K562 (cell line): ENCODE data around the gene LRP1.

ENCODE experiments used
- CBFB ChIP-seq: sonication (generic); formaldehyde crosslinking; IDR thresholded peaks from 2 replicates; pipeline ENCODE4 v1.4.0; 2020; ENCODE audit warnings: mild to moderate bottlenecking, missing genetic modification reagents
- ERF ChIP-seq: fragments of 450-650 bp; formaldehyde crosslinking; IDR thresholded peaks from 2 replicates; pipeline ENCODE4 v1.4.0; 2020; ENCODE audit warnings: mild to moderate bottlenecking, mixed read lengths
- ETS2 ChIP-seq: IDR thresholded peaks from 2 replicates; pipeline ENCODE4 v1.6.1; 2016; ENCODE audit warnings: borderline replicate concordance, missing genetic modification characterization, mild to moderate bottlenecking, moderate library complexity, missing compliant biosample characterization; ENCODE audit not compliant: poor library complexity, severe bottlenecking
- FOXK2 ChIP-seq, 2 experiments: fragments of 450-650 bp; IDR thresholded peaks in 1 of 2; conservative IDR thresholded peaks in 1 of 2; 2 replicates each; pipeline ENCODE4 v1.6.1; 2016; ENCODE audit warnings: low read depth in 2 of 2, mild to moderate bottlenecking in 1 of 2
- GATAD2A ChIP-seq: fragments of 450-650 bp; IDR thresholded peaks from 2 replicates; pipeline ENCODE4 v1.6.1; 2017
- MCM5 ChIP-seq: fragments of 450-650 bp; IDR thresholded peaks from 2 replicates; pipeline ENCODE4 v1.6.1; 2016; ENCODE audit warnings: low read depth
- POLR2A ChIP-seq: fragments of 450-650 bp; conservative IDR thresholded peaks from 2 replicates; pipeline ENCODE4 v1.6.1; 2016
- POLR2AphosphoS5 ChIP-seq: IDR thresholded peaks from 2 replicates; pipeline ENCODE4 v1.6.1; 2011; ENCODE audit warnings: mild to moderate bottlenecking, low read depth, low read length, moderate library complexity; ENCODE audit not compliant: control insufficient read depth, insufficient read depth
- ZC3H4 ChIP-seq: sonication (generic); formaldehyde crosslinking; IDR thresholded peaks from 2 replicates; pipeline ENCODE4 v1.9.0; 2021; ENCODE audit warnings: missing genetic modification reagents, borderline replicate concordance
- TF ChIP-seq, protein P1 (sequence below): sonication (generic); formaldehyde crosslinking; IDR thresholded peaks from 2 replicates; pipeline ENCODE4 v1.5.0; 2020; ENCODE audit warnings: missing genetic modification reagents
- TF ChIP-seq, protein P2 (sequence below): sonication (generic); formaldehyde crosslinking; IDR thresholded peaks from 2 replicates; pipeline ENCODE4 v1.9.0; 2022; ENCODE audit warnings: mild to moderate bottlenecking, missing genetic modification reagents
- TF ChIP-seq, protein P3 (sequence below), 3 experiments: IDR thresholded peaks in 2 of 3; conservative IDR thresholded peaks in 1 of 3; 2 replicates each; pipeline ENCODE4 v1.5.1; 2011 to 2012; ENCODE audit warnings: low read length in 3 of 3, mild to moderate bottlenecking in 3 of 3, control low read depth in 2 of 3, improper control_type of control experiment in 1 of 3, inconsistent platforms in 1 of 3, low read depth in 1 of 3, mixed read lengths in 1 of 3, moderate library complexity in 1 of 3; ENCODE audit not compliant: insufficient read depth in 2 of 3

DNA sequence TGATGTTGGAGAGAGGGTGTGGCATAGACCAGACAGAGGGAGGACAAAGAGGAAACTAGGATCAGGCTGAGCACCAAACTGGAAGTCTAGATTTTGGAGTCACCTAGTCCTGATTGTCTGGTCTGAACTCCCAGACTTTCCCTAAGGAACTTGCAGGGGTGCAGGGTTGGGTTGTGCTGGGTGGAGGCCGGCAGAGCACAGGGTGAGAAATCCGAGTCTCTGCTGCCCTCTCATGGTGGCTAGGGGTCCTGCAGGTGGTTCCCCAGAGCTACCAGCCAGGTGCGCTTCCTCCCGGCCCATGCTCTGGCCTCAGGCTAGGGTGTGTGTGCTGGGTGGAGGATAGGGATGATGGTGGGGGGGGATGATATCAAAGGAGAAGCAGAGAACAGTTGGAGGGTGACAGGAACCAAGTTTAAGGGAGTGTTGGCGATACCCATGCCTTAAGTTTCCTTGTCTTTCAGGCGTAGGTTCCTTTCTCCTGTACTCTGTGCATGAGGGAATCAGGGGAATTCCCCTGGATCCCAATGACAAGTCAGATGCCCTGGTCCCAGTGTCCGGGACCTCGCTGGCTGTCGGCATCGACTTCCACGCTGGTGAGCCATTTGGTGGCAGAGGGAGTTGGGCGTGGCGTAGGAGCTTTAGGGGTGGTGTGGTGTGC lies 54.8 kb downstream of the LRP1 start:
- TF ChIP-seq, protein P1, sequence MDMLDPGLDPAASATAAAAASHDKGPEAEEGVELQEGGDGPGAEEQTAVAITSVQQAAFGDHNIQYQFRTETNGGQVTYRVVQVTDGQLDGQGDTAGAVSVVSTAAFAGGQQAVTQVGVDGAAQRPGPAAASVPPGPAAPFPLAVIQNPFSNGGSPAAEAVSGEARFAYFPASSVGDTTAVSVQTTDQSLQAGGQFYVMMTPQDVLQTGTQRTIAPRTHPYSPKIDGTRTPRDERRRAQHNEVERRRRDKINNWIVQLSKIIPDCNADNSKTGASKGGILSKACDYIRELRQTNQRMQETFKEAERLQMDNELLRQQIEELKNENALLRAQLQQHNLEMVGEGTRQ (CRISPR knock-in tag): no peak
- TF ChIP-seq GATAD2A (no peak), ETS2 (tag) (no peak), MCM5 (no peak), FOXK2 (conservative IDR thresholded peaks at IDR 0.05 in 1 of 2, IDR thresholded peaks at IDR 0.05 in 1 of 2; ENCODE audit: low read depth in 2 of 2) (no peak), ERF (CRISPR knock-in tag) (no peak), POLR2AphosphoS5 (no peak), CBFB (CRISPR knock-in tag) (no peak), ZC3H4 (CRISPR knock-in tag) (no peak), POLR2A (no peak)
- TF ChIP-seq, protein P2, sequence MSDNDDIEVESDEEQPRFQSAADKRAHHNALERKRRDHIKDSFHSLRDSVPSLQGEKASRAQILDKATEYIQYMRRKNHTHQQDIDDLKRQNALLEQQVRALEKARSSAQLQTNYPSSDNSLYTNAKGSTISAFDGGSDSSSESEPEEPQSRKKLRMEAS (CRISPR knock-in tag): no peak
- TF ChIP-seq, protein P3, sequence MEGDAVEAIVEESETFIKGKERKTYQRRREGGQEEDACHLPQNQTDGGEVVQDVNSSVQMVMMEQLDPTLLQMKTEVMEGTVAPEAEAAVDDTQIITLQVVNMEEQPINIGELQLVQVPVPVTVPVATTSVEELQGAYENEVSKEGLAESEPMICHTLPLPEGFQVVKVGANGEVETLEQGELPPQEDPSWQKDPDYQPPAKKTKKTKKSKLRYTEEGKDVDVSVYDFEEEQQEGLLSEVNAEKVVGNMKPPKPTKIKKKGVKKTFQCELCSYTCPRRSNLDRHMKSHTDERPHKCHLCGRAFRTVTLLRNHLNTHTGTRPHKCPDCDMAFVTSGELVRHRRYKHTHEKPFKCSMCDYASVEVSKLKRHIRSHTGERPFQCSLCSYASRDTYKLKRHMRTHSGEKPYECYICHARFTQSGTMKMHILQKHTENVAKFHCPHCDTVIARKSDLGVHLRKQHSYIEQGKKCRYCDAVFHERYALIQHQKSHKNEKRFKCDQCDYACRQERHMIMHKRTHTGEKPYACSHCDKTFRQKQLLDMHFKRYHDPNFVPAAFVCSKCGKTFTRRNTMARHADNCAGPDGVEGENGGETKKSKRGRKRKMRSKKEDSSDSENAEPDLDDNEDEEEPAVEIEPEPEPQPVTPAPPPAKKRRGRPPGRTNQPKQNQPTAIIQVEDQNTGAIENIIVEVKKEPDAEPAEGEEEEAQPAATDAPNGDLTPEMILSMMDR (IDR thresholded peaks at IDR 0.05 in 2 of 3, conservative IDR thresholded peaks at IDR 0.05 in 1 of 3; ENCODE audit: insufficient read depth in 2 of 3, low read depth in 1 of 3, low read length in 3 of 3): peak; percentile 93 to 96 (median 93)
